Measurements from ENCODE around the gene ZNF580.

DNA sequence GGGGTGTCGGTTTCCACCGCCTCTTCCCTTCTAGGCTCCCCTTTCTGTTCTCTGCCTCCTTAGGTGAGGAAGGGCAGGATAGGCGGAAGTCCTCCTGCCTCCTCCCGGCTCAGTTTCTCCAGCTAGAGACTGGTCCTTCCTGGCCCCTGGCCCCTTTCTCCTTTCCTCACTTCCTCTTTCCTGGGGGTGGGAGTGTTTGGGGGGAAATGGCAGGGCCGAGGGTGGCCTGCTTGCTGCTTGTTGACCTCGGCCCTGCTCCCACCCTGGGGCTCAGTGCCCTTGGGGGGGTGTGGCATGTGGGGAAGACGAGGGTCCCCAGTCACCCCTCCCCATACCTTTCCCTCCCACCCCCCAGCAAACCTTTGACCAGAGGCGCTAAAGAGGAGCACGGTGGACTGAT, 19.0 kb downstream of the ZNF580 start:
- TF ChIP-seq, protein P1, sequence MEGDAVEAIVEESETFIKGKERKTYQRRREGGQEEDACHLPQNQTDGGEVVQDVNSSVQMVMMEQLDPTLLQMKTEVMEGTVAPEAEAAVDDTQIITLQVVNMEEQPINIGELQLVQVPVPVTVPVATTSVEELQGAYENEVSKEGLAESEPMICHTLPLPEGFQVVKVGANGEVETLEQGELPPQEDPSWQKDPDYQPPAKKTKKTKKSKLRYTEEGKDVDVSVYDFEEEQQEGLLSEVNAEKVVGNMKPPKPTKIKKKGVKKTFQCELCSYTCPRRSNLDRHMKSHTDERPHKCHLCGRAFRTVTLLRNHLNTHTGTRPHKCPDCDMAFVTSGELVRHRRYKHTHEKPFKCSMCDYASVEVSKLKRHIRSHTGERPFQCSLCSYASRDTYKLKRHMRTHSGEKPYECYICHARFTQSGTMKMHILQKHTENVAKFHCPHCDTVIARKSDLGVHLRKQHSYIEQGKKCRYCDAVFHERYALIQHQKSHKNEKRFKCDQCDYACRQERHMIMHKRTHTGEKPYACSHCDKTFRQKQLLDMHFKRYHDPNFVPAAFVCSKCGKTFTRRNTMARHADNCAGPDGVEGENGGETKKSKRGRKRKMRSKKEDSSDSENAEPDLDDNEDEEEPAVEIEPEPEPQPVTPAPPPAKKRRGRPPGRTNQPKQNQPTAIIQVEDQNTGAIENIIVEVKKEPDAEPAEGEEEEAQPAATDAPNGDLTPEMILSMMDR (conservative IDR thresholded peaks at IDR 0.05; ENCODE audit: low read depth, low read length), result no peak
- TF ChIP-seq EZH2 (IDR thresholded peaks at IDR 0.05; ENCODE audit: low read length, unreplicated experiment), result no peak
